CD14-positive monocyte (primary cell): Measurements from ENCODE around the gene FBXL13. TPM values are rescaled to one million over a fixed set of nuclear protein-coding genes. Genes with fewer than 3 reads are reported as not detected.
"Not testable (repeated sequence)": the region's sequence is repeated elsewhere in the genome, so short reads cannot be mapped to it uniquely, and the experiment has no call there.

ENCODE experiments used
- DNase-seq, 3 donors: peaks; one replicate each; pipeline ENCODE4 v3.0.0-alpha.2; 2011 to 2022
- H2AFZ ChIP-seq: 2 replicates; pipeline ENCODE4 v1.6.0; 2012; ENCODE audit warnings: mild to moderate bottlenecking, low read depth, low read length, inconsistent platforms; ENCODE audit not compliant: insufficient read depth, poor library complexity, severe bottlenecking
- H3K27ac ChIP-seq, 2 donors: 1 replicate in 1 of 2; 2 replicates in 1 of 2; pipeline ENCODE4 v1.5.1; 2012 to 2013; ENCODE audit warnings: low read length in 2 of 2, control low read depth in 1 of 2, inconsistent platforms in 1 of 2, low read depth in 1 of 2, mild to moderate bottlenecking in 1 of 2
- H3K27me3 ChIP-seq, 2 donors: one replicate each; pipeline versions ENCODE4 v1.6.0 to v1.6.1; 2011 to 2013; ENCODE audit warnings: low read length in 2 of 2; ENCODE audit not compliant: control insufficient read depth in 2 of 2, insufficient read depth in 2 of 2
- H3K36me3 ChIP-seq, 2 donors: replicated peaks in 1 of 2; 1 replicate in 1 of 2; 2 replicates in 1 of 2; pipeline versions ENCODE4 v1.5.1 to v1.6.1; 2012 to 2013; ENCODE audit warnings: low read length in 2 of 2, control low read depth in 1 of 2, inconsistent platforms in 1 of 2, mild to moderate bottlenecking in 1 of 2; ENCODE audit not compliant: insufficient read depth in 2 of 2, control insufficient read depth in 1 of 2
- H3K4me1 ChIP-seq, 2 donors: 1 replicate in 1 of 2; 2 replicates in 1 of 2; pipeline versions ENCODE4 v1.5.1 to v1.6.1; 2012 to 2013; ENCODE audit warnings: low read length in 2 of 2, control low read depth in 1 of 2, inconsistent platforms in 1 of 2, mild to moderate bottlenecking in 1 of 2, moderate library complexity in 1 of 2; ENCODE audit not compliant: insufficient read depth in 2 of 2, control insufficient read depth in 1 of 2
- H3K4me2 ChIP-seq: replicated peaks from 2 replicates; pipeline ENCODE3; 2012; ENCODE audit warnings: low read length, moderate library complexity, mild to moderate bottlenecking; ENCODE audit not compliant: poor library complexity, severe bottlenecking; ENCODE audit errors: extremely low read depth
- H3K4me3 ChIP-seq, 3 experiments: fragments of 200-600 bp in 1 of 3; sonication (generic) in 1 of 3; replicated peaks in 1 of 3; 1 replicate in 2 of 3; 2 replicates in 1 of 3; pipeline ENCODE4 v1.5.1; 2011 to 2013; ENCODE audit warnings: low read length in 3 of 3, mild to moderate bottlenecking in 3 of 3, control low read depth in 2 of 3, low read depth in 2 of 3, inconsistent platforms in 1 of 3, moderate library complexity in 1 of 3
- H3K79me2 ChIP-seq: 2 replicates; pipeline ENCODE4 v1.6.0; 2012; ENCODE audit warnings: mild to moderate bottlenecking, control low read depth, inconsistent platforms, low read length, moderate library complexity; ENCODE audit not compliant: insufficient read depth
- H3K9ac ChIP-seq: 2 replicates; pipeline ENCODE4 v1.6.0; 2017; ENCODE audit warnings: low read length, mild to moderate bottlenecking; ENCODE audit not compliant: insufficient read depth, poor library complexity, severe bottlenecking
- H3K9me3 ChIP-seq, 2 donors: replicated peaks in 1 of 2; 1 replicate in 1 of 2; 2 replicates in 1 of 2; pipeline versions ENCODE4 v1.5.1 to v1.6.1; 2012 to 2013; ENCODE audit warnings: low read length in 2 of 2, control low read depth in 1 of 2; ENCODE audit not compliant: control insufficient read depth in 1 of 2, insufficient read depth in 1 of 2
- H4K20me1 ChIP-seq: 2 replicates; pipeline ENCODE4 v1.6.0; 2012; ENCODE audit warnings: mild to moderate bottlenecking, low read length, control low read depth, moderate library complexity; ENCODE audit not compliant: insufficient read depth
- H3K27ac Mint-ChIP-seq, 7 donors: one replicate each; pipeline ENCODE4 v1.8.0; 2020; ENCODE audit warnings: mild to moderate bottlenecking in 7 of 7, mixed read lengths in 7 of 7, moderate library complexity in 6 of 7, inconsistent platforms in 2 of 7
- H3K27me3 Mint-ChIP-seq, 3 donors: one replicate each; pipeline ENCODE4 v1.8.0; 2021 to 2022; ENCODE audit warnings: low read depth in 3 of 3, mild to moderate bottlenecking in 3 of 3, mixed read lengths in 3 of 3, moderate library complexity in 3 of 3, inconsistent platforms in 1 of 3
- H3K36me3 Mint-ChIP-seq, 2 donors: one replicate each; pipeline ENCODE4 v1.8.0; 2020; ENCODE audit warnings: mixed read lengths in 2 of 2, inconsistent platforms in 1 of 2, mild to moderate bottlenecking in 1 of 2
- H3K4me1 Mint-ChIP-seq: one replicate; pipeline ENCODE4 v1.8.0; 2020; ENCODE audit warnings: mild to moderate bottlenecking, mixed read lengths
- H3K4me3 Mint-ChIP-seq, 2 donors: one replicate each; pipeline ENCODE4 v1.8.0; 2020; ENCODE audit warnings: mild to moderate bottlenecking in 2 of 2, mixed read lengths in 2 of 2, moderate library complexity in 1 of 2
- H3K9me3 Mint-ChIP-seq, 7 donors: one replicate each; pipeline ENCODE4 v1.8.0; 2020 to 2022; ENCODE audit warnings: mixed read lengths in 7 of 7, mild to moderate bottlenecking in 6 of 7, moderate library complexity in 6 of 7, inconsistent platforms in 2 of 7
- WGBS: methylation state at CpG from one replicate; pipeline ENCODE4 v1.1.5; 2013; ENCODE audit warnings: missing lambda C conversion rate; ENCODE audit not compliant: insufficient coverage; 5-methylcytosine and 5-hydroxymethylcytosine counted together
- intact Hi-C, 2 donors: fragments of 100-400 bp; cut with micrococcal nuclease; formaldehyde crosslinking; loops; one replicate each; pipeline versions ENCODE4 v1.15.0 to v1.15.1; 2023
- polyA plus RNA-seq, 3 donors: library from polyadenylated mRNA; depleted of rRNA in 1 of 3; unstranded in 2 of 3; stranded (reverse) in 1 of 3; fragments of 300-500 nt in 2 of 3; fragments of >200 nt in 1 of 3; fragmentation: Illumina TruSeq in 2 of 3; gene quantifications; 1 replicate in 2 of 3; 2 replicates in 1 of 3; pipeline ENCODE4 v1.2.3, GENCODE V29; 2012 to 2021
- TF ChIP-seq, protein P1 (sequence below): fragments of 200-600 bp; IDR thresholded peaks from one replicate; pipeline ENCODE4 v1.8.0; 2022; ENCODE audit warnings: antibody characterized with exemption, mild to moderate bottlenecking

The FBXL13 gene
- polyA plus RNA-seq, 3 donors: 0.05 TPM; not detected in 2

DNA sequence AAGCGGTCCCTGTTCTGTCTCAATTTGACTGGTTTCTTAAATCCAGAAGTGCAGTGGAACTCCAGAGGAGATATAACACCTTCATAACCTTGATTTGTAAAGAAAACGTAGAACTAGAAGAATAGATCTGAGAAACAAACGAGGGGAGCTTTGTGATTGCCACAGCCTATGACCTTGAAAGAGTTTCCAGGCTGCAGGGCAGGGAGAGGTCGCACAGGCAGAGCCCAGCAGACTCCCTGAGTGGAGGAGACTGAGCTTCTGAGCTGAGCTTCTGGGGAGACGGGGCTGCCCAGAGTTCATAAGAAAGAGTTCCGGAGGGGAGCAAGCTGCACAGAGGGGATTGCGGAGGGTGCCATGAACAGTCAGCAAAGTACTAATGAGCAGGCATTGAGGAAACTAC, 268.0 kb downstream of the FBXL13 start:
- Mint-ChIP-seq H3K4me1 (peaks cover 12% of the 10 kb centered on the region), H3K4me3 (no peak overlapping the region), H3K27me3 (peaks cover 0 to 1% (median 0%) of the 10 kb centered on the region in 3 donors), H3K27ac (no peak overlapping the region), H3K36me3 (peaks cover 9 to 12% of the 10 kb centered on the region in 2 donors), H3K9me3 (peaks cover 0 to 7% (median 5%) of the 10 kb centered on the region in 7 donors)
- Histone ChIP-seq H3K4me3 (no peak overlapping the region), H4K20me1 (no peaks in the 10 kb centered on the region), H3K4me1 (peaks cover 4% of the 10 kb centered on the region in 2 donors), H3K4me2 (no peak overlapping the region), H3K27me3 (no peaks in the 10 kb centered on the region), H2AFZ (no peak overlapping the region), H3K36me3 (no peaks in the 10 kb centered on the region), H3K9ac (no peak overlapping the region), H3K27ac (no peak overlapping the region), H3K9me3 (no peaks in the 10 kb centered on the region), H3K79me2 (no peaks in the 10 kb centered on the region)
- intact Hi-C loops: no loop called here
- DNase-seq: no peak
- WGBS: 98% methylated on average over 7 of the region's 7 CpGs
- TF ChIP-seq, protein P1, sequence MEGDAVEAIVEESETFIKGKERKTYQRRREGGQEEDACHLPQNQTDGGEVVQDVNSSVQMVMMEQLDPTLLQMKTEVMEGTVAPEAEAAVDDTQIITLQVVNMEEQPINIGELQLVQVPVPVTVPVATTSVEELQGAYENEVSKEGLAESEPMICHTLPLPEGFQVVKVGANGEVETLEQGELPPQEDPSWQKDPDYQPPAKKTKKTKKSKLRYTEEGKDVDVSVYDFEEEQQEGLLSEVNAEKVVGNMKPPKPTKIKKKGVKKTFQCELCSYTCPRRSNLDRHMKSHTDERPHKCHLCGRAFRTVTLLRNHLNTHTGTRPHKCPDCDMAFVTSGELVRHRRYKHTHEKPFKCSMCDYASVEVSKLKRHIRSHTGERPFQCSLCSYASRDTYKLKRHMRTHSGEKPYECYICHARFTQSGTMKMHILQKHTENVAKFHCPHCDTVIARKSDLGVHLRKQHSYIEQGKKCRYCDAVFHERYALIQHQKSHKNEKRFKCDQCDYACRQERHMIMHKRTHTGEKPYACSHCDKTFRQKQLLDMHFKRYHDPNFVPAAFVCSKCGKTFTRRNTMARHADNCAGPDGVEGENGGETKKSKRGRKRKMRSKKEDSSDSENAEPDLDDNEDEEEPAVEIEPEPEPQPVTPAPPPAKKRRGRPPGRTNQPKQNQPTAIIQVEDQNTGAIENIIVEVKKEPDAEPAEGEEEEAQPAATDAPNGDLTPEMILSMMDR: no peak

DNA sequence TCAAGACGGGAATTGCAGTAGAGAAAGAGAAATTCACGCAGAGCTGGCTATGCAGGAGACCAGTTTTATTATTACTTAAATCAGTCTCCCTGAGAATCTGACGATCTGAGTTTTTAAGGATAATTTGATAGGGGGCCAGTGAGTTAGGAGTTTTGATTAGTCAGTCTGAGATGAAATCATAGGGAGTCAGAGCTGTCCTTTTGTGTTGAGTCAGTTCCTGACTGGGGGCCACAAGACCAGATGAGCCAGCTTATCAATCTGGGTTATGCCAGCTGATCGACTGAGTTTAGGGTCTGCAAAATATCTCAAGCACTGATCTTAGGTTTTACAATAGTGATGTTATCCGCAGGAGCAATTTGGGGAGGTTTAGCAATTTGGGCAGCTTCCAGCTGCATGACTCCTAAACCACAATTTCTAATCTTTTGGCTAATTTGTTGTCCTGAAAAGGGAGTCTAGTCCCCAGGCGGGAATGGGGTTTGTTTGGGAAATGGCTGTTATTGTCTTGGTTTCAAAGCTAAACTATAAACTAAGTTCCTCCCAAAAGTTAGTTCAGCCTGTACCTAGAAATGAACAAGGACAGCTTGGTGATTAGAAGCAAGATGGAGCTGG, 278.5 kb downstream of the FBXL13 start:
- WGBS: no CpG with 5 or more reads among the region's 6 CpGs
- H3K27ac Mint-ChIP-seq, H3K27me3 ChIP-seq, H3K27ac ChIP-seq, H3K9me3 ChIP-seq, H3K9ac ChIP-seq, H3K4me1 Mint-ChIP-seq, H3K4me1 ChIP-seq, intact Hi-C loops, H3K36me3 ChIP-seq, H3K4me3 Mint-ChIP-seq, DNase-seq, H3K79me2 ChIP-seq, H3K4me3 ChIP-seq, H4K20me1 ChIP-seq, H2AFZ ChIP-seq, H3K27me3 Mint-ChIP-seq, H3K4me2 ChIP-seq: not testable (repeated sequence)
- Mint-ChIP-seq H3K36me3 (peaks cover 8 to 11% of the 10 kb centered on the region in 2 donors), H3K9me3 (peaks cover 2 to 15% (median 7%) of the 10 kb centered on the region in 7 donors)

DNA sequence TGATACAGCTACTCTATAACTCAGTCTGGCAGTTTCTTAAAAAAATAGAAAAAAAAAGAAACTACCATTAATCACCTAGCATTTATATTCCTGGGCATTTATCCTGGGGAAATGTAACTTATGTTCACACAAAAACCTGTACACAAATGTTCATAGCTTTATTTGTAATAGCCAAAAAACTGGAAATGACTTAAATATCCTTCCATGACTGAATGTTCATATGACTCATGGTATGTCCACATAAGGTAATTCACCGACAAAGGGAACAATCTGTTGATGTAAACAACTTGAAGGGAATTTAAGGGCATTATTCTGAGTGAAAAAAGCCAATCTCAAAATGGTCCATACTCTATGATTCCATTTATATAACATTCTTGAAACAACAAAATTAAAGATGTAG, 280.0 kb downstream of the FBXL13 start:
- H3K9me3 ChIP-seq, H3K36me3 ChIP-seq, intact Hi-C loops, H2AFZ ChIP-seq, H4K20me1 ChIP-seq, H3K4me1 ChIP-seq, H3K4me3 Mint-ChIP-seq, H3K27ac ChIP-seq, DNase-seq, H3K27ac Mint-ChIP-seq, H3K4me1 Mint-ChIP-seq, H3K9me3 Mint-ChIP-seq, H3K36me3 Mint-ChIP-seq, H3K9ac ChIP-seq, H3K4me3 ChIP-seq, H3K27me3 Mint-ChIP-seq, H3K27me3 ChIP-seq, H3K79me2 ChIP-seq, H3K4me2 ChIP-seq: not testable (repeated sequence)
- WGBS: no CpG with 5 or more reads among the region's 1 CpG

DNA sequence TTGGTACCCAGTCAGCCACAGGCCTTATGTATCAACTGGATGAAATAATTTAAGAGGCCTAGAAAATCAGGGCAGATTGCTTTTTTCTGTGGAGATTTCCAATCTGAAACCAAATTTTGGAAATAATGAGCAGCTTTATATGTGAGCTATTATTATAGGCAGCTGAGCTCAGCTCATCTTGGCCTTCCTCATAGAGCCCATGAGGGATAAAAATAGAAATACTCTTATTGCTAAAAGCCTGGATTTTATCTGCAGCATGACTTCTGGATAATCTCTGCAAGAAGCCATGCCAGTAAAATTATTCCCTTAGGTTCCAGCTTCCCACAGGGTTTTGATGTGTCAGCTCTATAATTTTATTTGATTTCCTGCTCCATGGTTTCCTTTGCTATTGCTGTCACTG, 282.8 kb downstream of the FBXL13 start:
- DNase-seq, H3K4me1 ChIP-seq, H3K4me3 Mint-ChIP-seq, H3K27ac Mint-ChIP-seq, H3K4me3 ChIP-seq, H3K4me1 Mint-ChIP-seq, H3K9me3 ChIP-seq, H3K9me3 Mint-ChIP-seq, H2AFZ ChIP-seq, H3K79me2 ChIP-seq, H4K20me1 ChIP-seq, H3K27ac ChIP-seq, H3K9ac ChIP-seq, H3K4me2 ChIP-seq, H3K36me3 ChIP-seq, intact Hi-C loops, H3K27me3 Mint-ChIP-seq, H3K27me3 ChIP-seq: not testable (repeated sequence)
- H3K36me3 Mint-ChIP-seq: peaks cover 8 to 12% of the 10 kb centered on the region in 2 donors
